SHP77 treated with DMSO at 0.1 percent for 48 hours (cell line): ENCODE measurements around the gene PLA2G1B.
A peak's percentile ranks its signal among the peaks of the same experiment; 100 is the strongest.

Experiments
- DNase-seq: peaks from one replicate; lab custom pipeline; 2025; lab: John Stamatoyannopoulos, UW

The PLA2G1B gene

DNA sequence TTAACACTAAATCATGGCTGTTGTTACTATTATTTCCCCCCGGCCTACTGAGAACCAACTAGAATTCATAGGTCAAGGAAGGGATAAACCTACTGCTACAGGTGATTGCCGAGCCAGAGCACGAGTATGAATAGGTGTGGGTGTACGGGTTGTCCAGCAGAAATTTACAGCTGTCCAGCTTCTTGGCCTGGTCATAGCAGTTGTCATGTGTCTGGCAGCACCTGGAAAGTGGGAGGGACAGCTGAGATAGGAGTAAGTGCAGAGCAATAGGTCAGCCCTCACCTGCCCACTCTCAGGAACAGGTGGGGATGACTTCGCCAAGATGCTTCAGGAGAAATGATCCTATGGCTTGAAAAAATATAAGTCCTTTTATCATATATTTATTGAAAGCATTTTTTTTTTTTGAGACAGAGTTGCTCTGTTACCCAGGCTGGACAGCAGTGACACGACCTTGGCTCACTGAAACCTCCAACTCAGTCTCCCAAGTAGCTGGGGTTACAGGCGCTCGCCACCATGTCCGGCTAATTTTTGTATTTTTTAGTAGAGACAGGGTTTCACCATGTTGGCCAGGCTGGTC, 2.6 kb downstream of the PLA2G1B start:
- no peak for DNase-seq

DNA sequence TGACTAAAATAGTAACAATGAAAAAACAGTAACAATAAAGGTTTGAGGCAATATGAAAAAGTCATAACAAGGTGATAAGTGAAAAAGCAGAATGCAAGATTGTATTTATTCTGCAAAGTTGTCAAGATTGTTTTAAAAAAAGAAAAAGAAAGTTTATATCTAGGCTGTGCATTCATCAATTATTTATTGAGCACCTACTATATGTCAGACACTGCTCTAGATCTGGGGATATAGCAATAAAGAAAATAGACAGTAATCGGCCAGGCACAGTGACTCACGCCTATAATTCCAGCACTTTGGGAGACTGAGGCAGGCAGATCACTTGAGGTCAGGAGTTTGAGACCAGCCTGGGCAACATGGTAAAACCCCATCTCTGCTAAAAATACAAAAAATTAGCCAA, 3.8 kb downstream of the PLA2G1B start:
- no peak for DNase-seq

DNA sequence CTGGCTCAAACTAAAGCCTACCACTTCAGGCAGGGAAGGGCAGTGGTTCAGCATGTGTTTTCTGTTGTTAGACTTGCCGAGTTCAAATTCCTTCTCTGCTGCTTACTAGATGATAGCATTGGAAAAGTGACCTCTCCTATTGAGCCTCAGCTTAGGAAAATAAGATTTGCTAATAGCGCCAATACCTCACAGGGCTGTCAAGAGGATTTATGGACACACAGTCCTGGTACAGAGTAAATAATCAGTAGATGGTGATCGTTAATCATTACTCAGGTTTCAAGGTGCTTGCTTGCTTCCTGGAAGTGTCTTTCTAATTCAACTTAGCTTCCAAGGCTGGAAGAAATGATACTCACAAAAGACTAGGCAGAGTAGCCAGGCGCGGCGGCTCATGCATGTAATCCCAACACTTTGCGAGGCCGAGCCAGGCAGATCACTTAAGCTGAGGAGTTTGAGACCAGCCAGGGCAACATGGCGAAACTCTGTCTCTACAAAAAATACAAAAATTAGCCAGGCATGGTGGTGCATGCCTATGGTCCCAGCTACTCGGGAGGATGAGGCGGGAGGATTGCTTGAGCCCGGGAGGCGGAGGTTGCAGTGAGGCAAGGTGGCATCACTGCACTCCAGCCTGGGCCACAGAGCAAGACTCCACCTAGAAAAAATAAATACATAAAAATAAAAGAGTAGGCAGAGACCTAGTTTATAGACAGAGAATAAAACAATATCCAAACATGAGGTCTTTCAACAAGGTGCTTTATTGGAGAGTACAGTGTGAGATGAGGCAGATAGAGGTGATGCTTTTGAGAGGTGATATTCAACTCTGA, 6.0 kb downstream of the PLA2G1B start:
- DNase-seq, result no peak

DNA sequence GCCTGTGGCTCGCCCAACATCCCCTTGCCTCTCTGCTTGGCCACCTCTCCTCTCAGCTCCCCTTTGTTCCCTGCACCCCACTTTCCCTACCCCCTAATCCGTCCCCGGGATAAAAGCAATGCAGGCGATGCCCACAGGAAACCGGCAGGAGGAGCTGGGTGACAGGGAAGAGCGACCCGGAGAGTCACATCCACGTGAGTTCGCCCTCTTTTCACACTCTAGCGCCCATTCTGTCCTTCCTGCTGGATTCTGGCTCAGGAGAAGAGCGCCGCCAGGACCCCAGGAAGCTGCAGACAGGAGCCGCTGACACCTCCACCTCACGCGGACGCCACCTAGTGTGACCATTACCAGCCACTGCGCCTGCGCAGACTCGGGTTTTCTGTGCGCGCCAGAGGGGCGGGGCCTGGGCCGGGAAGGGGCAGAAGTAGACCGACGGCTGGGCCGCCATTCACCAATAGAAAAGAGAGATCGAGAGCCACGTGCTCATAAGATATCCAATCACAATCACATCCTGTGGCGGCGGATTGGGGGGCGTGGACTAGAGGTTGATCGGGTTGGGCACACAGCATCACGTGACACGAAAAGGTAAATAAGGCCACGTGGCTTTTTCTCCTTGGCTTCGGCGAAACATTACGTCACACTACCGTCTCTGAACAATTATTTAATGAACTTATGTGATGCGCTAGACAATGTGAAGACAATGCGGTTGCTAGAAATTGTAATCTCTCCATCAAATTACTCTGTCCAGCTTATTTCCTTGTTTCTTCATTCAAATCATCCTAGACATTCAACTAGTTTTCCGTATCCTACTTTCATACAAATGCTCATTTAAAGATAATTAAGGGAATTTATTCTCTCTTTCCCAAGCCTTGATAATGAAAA, 10.1 kb downstream of the PLA2G1B start:
- peak; percentile 99 for DNase-seq

DNA sequence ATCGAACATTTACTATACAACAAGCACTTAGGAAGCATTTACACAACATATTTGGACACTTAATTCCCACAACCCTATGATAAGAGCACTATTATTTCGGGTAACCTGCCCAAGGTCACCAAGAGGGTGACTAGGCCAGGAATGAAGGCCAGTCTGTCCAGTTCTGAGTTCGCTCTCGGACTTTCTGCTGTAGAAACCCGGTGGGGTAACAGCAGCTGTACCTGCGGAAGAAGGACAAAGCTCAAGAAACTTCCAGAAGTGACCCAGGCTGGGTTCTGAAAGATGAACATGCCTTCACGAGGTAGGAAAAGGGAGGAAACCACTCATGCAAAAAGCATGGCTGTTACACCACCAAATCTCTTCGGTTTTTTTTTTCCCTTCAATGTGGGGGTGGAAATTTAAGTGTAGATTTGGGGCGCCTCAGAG, 10.8 kb downstream of the PLA2G1B start:
- no peak for DNase-seq

DNA sequence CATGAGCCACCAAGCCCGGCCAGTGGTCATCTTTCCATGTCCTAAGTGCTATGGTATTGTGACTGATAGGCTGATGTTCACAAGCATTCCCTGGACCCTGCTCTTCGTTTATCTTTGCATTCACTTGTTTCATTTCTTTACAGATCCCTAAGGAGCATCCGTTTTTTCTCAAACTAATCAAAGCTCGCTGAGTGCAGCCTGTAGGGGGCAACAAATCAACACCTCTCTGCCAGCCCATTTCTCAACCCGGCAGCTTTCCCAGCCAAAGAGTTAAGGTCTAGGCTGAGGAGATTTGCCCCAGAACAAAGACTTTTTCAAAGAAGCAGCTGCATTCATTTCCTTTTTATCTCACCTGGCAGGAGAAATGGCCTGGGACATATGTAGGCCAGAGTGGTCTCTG, 13.4 kb downstream of the PLA2G1B start:
- DNase-seq, result no peak

DNA sequence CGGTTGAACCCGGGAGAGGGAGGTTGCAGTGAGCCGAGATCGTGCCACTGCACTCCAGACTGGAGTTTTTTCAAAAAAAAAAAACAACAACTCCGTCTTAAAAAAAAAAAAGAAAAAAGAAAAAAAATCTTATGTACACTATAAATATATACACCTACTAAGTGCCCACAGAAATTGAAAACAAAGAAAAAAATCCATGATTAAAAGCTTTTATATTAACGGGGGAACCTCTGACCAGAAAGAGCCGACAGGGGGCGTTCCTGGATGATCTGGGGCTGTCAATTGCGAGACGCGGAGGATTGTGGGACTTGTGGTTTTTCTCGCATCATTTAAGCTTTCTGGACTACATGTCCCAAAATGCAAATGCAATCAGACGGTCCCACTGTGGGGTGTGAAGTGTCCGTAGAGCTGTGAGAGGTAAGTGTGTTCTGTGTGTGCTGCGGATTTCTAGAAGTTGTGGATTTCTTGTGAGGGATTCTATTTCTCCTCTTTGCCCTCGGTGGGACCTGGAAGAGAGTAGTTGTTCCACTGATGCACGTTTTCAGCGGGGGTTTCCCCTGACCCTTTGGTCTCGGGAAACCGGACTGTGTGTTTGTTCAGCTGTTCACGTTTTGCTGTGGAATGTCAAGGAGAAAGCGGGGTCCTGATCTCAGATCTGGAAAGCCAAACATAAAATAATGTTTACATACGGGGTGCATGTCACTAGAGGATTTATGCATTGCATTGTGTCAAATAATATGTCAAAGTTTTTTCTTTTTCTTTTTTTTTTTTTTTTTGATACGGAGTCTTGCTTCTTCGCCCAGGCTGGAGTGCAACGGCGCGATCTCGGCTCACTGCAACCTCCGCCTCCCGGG, 25.4 kb downstream of the PLA2G1B start, which contains the start of gene SIRT4:
Gene SIRT4 (plus strand): TSS at position 360 of the 854 bp plus-strand sequence. CDS start 1,241 bp downstream, outside the sequence.
- DNase-seq, result peak; percentile 78

DNA sequence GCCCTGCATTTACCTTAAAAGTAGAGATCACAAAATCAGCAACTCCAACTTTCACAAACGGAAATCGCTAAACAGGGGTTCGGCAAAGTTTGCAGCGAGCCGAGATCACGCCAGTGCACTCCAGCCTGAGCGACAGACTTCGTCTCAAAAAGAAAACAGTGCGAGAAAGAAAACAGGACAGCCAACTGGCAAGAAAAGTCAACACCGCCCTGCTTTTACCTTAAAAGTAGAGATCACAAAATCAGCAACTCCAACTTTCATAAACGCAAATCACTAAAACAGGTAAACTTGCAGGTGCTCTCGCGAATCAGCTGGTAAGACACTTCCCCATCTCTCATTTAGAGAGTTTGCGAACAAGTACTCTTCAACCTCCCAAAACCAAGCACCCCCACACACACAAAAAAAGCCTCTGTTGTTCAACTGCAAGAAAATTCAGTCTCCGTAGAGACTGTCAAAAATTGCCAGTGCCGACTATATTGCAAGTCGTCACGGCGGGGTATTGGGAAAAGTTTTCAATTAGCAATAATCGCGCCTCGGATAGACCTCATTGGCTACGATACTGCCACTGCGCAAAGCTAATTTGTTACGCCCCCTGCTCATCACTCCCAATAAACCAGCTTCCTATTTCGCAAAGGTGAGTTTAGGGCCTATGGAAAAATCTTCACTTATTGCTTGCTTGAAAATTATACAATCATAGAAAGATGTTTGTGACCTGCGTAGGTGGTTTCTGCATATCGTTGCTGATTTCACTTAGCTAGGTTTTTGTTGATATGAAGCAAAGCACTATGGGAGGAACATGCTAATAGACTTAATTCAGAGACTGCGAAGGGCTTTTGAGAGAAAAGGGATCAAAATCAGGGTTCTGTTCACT, 34.7 kb downstream of the PLA2G1B start, which contains the start of gene RNU4-1:
Gene RNU4-1 (minus strand): TSS at position 577 of the 871 bp plus-strand sequence.
- peak; percentile 97 for DNase-seq

DNA sequence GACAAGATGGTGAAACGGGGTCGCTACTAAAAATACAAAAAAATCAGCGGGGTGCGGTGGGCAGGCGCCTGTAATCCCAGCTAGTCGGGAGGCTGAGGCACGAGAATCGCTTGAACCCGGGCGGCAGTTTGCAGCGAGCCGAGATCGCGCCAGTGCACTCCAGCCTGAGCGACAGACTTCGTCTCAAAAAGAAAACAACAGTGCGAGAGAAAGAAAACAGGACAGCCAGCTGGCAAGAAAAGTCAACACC, 35.2 kb downstream of the PLA2G1B start:
- DNase-seq, result no peak

DNA sequence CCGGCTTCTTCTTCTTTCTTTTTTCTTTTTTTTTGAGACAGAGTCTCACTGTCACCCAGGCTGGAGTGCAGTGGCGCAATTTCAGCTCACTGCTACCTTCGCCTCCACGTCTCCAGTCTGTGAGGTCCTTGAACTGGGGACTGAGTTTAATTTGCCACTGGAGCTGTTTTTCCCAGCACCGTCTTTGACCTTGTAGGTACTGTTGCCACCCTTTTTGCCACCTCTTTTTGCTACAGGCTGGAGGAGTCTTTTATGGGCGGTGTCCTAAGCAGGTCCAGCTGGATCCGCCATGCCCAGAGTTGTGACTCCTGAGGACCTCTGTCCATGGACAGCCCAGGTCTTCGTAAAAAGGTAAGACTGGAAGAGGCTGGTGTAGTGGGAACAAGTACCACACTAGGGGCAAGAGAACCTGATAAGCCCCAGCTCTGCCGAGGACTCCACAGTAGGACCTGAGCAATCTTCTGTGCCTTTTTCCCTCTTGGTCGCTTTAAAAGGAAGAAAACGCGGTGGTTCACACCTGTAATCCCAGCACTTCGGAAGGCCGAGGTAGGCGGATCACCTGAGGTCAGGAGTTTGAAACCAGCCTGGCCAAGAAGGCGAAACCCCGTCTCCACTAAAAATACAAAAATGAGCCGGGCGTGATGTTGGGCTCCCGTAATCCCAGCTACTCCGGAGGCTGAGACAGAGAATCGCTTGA, 36.8 kb downstream of the PLA2G1B start:
- DNase-seq, result peak; percentile 31

DNA sequence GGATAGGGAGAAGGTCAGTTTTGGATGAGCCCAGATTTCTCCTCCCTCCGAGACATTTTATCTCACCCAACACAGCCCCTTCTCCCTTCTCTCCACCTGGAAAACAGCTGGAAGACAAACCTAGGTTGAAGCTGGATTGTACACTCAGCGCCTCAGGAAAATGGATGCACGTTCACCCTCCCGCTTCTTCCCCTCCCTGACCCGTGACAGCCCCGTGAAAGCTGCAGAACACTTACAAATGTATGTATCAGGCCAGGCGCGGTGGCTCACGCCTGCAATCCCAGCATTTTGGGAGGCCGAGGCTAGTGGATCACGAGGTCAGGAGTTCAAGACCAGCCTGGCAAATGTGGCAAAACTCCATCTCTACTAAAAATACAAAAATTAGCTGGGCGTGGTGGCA, 40.1 kb downstream of the PLA2G1B start:
- no peak for DNase-seq

DNA sequence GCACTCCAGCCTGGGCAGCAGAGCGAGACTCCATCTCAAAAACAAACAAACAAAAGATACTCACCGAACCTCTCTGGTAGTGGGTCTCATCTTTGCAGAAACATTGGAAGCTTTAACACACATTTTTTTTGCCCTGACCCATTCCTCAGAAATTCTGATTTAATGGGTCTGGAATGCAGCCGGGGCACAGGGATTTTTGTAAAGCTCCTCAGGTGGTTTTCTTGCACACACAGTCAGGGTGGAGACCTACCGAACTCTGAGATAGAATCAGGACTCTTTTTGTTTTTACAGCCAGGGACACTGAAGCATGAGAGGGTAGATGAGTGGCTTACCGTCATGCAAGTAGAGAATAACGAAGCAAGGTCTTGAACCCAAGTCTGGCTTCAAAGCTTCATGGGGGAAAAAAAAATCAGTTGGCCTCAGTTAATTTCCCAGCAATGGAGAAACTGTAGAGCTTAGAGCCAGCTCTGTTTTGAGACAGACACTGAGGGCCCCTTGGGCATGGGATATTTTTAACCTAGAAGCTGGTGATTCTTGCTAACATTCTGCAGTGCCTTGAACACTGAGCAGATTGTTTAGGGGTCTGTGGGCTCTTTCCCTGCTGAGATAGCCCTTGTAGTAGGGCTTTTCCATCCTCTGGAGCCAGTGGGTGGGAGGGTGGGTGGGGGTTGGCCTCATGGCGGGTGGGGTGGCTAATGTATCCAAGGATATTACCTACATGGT, 40.6 kb downstream of the PLA2G1B start:
- no peak for DNase-seq

DNA sequence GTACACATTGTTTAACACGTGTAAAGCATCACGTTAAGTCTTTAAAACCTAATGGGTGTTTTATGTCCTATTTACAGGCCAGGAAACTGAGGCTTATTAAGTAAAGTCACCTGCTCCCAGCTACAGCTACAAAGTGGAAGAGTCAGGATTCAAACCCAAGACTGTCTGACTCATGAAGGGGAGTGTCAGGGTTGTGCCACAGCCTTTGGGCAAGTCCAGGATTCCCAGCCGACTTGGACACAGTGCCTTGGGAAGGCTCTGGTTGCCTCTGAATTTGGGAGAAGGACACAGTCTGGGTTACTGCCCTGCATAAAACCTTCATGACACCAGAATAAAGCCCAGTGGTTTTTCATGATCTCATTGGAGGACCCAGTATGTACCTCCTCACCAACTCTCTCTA, 43.2 kb downstream of the PLA2G1B start:
- no peak for DNase-seq

DNA sequence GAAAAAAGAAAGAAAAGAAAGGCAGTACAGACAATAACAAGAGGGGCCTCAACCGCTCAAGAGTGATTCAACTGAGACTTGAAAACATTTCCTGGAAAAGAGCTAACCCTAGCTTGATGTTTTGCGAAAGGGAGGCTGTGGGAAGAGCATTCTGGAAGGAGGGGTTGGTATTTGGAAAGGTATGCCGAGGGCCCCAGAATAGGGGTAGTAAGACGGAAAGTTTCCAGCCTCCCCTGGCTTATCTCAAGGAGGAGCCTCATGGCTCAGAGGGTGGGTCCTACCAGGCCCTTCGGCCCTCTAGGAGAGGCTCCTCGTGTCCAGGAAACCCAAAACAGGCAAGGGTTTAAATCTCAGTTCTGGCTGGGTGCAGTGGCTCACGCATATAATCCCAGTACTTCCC, 44.3 kb downstream of the PLA2G1B start:
- DNase-seq, result no peak

DNA sequence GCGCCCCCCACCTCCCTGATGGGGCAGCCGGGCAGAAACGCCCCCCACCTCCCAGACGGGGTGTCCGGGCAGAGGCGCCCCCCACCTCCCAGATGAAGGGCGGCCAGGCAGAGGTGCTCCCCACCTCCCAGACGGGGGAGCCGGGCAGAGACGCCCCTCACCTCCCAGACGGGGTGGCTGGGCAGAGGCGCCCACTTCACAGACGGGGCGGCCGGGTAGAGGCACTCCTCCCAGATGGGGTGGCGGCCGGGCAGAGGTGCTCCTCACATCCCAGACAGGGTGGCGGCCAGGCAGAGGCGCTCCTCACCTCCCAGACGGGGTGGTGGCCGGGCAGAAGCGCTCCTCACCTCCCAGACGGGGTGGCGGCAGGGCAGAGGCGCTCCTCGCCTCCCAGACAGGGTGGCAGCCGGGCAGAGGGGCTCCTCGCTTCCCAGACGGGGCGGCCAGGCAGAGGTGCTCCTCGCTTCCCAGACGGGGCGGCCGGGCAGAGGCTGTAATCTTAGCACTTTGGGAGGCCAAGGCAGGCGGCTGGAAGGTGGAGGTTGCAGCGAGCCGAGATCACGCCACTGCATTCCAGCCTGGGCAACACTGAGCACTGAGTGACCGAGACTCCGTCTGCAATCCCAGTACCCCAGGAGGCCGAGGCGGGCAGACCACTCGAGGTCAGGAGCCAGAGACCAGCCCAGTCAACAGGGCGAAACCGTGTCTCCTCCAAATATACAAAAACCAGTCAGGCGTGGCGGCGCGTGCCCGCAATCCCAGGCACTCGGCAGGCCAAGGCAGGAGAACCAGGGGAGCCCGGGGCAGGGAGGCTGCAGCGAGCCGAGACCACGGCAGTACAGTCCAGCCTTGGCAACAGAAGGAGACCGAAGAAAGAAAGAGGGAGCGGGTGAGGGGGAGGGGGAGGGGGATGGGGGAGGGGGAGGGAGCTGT, 49.2 kb downstream of the PLA2G1B start:
- no peak for DNase-seq

DNA sequence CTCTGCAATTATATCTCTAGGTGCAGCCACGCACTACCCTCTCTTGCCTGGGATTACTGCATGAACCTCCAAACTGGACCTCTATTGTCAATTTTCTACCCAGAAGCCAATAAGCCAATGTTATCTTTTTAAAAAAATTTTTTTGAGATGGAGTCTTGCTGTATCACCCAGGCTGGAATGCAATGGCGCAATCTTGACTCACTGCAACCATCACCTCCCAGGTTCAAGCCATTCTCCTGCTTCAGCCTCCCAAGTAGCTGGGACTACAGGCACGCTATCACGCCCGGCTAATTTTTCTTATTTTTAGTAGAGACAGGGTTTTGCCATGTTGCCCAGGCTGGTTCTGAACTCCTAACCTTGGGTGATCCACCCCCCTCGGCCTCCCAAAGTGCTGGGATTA, 50.8 kb downstream of the PLA2G1B start:
- DNase-seq, result no peak
